SIG-M5 (cell line): Measurements from ENCODE around the gene PRKAR1B.

Source experiments
- DNase-seq: peaks from one replicate; lab custom pipeline; 2025; lab: John Stamatoyannopoulos, UW

Gene PRKAR1B

DNA sequence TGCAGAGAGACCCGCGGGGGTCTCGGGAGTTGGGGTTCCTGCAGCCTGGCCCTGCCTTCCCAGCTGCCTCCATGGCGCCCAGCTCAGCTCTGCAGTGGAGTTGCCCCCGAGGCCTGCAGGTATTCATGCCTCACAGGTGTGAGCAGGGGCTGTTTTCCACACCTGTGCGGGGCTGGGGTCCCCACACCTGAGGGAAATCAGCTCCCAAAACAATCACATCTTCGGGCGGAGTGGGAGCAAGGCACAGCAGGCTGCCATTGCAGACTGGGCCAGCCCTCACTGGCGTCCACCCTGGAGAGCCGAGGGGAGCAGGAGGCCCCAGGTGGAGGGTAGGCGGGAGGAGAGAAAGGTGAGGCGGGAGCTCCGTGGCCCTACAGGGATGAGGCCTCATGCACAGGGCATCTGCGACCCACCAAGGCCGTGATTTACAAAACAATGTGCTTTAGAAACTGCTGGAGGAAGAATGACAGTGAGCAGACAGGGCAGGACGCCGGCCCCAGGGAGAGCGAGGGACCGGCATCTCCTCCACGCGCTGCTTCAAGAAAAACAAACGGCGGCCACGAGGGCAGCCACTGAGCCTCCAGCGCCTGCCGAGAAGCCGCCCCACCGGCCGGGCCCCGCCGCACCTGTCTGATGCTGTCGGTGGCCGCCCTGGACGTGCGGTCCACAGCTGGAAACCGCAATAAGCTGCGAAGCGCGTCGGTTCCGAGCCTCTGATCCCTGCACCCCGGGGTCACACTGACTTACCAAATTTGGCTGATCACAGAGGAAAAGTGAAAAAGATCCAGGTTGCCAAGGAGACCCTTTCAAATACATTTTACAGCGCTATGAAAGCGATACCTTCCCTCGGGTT lies 154.4 kb downstream of the PRKAR1B start:
- no peak for DNase-seq

DNA sequence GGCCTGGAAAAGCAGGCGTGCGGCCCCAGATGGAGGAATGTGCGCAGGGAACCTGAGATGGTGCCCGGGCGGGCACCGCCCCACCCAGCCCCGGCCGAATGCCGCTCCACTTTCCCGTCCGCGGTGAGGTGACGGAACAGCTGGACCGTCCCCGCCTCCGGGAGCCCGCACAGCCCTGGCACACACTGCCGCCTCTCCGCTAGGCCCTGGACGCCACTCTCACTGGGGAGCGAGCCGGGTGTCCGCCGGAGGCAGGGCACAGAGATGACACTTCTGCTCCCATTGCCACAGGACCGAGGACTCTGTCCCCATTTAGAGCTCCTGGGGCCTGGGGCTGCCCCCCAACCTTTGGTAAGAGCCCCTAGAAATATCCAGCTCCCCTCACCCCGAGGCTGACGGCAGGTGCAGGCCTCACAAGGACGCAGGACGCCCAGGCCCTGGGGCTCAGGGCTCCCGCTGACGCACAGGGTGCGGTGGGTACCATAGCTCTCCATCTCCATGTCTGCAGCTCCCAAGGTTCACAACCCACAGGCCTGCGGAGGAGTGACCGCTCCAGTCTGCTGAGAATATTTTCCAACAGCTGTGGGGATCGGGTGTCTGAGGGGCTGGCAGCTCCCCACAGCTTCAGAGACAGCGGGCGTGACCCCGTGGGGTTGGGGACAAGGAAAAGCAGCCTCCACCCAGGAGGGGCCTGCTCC lies 155.2 kb downstream of the PRKAR1B start:
- no peak for DNase-seq

DNA sequence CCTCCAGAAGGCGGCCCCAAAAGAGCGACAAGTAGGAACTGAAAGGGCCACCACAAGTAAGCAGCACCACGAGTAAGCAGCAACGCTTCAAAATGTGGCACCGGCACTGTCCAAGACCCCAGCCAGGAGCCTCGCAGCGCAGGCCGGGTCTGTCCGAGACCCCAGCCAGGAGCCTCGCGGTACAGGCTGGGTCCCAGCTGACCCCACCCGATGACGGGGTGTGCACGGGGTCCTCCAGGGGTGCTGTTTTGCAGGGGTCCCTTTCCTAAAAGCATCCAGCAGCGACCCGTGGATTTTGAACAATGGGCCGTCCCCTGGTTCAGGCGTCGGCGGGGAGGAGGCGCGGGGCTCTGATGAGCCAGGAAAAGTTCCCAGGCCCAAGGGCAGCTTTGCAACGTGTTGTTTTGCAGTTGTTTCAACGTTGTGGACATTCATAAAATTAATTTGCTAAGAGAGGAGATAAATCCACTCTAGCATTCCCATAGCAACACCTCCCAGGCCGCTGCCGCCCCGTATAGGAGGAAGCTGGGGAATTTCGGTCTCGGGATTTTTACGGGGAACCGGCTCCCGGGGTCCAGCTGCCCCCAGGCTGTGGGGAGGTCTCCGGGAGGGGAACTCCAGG lies 155.9 kb downstream of the PRKAR1B start:
- DNase-seq = no peak

DNA sequence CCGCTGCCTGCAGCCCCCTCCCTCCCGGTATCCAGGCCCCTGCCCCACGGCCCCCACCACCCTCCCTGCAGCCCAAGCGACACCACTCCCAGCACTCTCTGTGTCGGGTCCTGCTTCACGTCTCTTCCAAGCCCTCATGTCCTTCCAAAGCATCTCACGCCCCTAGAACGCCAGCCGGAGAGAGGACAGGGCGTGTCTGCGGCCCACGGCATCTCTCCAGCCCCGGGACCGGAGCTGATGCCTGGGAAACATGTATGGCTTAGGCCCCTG lies 156.3 kb downstream of the PRKAR1B start:
- DNase-seq = no peak

DNA sequence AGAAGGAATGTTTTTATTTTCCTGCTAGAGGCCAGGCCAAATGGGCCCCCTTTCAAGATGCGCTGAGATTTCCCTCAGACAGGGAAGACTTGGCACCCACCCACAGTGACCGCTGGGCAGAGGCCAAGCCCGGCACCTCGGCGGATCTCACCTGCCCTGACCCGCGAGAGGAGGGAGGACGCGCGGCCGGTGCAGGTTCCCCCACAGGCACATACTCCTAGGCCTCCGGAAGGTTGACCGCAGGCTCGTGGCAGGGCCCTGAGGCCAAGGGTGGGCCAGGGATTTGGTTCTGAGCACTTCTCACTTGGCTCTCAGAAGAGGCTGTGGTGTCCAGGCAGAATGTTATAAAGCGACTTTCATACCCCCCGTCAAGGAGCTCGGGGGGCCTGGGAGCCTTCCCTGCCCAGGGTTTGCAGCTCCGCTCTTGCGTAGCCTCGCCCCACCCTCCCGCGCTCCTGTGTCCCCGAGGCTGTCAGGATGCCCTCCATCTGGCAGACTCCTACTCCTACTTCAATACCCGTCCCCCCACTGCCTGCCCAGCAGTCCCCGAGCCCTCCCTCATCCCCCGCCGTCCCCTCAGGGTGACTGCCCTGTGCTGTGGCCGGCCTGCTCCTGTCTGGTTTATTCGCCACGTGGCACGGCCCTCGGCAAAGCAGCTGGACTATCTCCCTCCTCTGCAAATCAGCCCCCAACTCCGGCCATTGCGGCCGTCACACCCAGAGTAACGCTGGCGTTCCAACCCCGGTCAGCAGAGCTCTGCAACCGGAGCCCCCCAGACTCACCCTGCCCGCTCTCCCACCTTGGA lies 156.9 kb downstream of the PRKAR1B start:
- DNase-seq = no peak

DNA sequence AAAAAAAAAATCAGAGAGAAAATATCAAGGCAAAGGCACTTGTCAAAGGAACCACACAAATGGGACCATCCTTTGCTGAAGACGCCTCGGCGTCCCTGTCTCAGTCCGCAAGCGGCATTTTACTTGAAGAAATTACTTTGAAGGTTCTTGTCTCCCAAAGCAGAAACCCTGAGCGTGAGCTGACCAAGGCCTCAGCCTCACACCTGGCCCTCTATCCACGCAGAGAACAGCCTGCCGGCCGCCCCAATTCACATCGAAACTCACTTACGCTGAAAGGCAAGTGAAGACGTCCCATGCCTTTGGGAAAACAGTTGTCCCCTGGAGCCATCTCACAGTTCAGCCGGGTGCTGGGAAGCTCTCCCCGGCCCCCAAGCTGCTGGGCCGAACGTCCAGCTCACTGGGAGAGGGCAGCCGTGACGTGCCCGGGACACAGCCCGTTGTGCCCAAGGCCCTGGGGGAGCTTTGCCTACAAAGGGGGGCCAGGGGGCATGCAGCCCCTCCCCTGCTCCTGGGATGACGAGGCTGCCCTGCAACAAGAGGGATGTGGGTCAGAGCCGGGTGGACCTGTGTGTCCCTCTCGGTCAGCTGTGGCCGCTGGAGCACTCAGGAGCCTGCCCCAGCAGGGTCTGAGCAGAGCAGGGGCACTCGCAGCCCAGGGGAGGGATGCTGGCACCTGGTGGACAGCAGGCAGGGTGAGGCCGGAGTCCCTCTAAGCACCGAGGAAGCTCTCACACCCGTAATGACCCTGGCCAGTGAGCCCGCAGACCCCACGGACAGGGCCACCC lies 157.8 kb downstream of the PRKAR1B start:
- no peak for DNase-seq

DNA sequence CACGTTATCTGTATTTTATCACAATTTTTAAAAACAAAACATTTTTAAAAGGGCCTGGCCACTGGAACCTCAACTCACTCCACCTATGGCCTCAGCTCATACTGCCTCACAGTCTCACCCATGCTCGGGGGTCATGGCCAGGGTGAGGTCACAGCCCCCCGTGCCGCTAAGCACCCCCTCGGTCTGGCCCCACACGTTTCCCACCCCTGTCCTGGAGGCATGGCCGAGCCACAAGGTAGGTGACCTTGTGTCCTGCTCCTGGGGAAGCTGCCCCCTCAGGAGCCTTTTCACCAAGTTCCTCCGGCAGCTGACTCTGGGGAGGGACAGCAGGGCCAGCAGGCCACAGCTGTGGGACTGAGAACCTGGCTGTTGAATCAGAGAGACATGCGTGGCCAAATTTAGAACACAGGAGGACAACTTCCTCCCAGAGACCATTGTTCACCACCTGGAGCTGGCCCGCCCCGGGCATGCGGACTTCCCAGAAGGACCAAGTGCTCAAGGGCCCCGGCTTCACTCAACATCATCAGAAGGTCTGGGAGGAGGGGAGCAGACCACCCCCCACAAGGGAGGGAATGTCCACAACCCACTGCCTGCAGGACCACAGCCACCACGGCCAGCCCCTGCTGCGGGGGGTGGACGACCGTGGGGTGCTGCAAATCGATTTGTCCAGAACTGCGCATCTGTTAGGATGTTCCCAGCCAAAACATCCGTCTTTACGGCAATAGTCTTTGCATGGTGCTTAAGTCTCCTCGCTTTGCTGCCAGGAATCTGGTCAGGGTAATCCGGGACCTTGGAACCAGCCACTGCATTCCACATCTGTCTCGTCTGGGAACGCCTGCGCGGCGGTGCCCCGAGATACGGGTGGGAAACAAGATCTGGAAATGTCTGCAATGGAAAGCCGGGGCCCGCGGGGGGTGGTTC lies 158.8 kb downstream of the PRKAR1B start:
- no peak for DNase-seq

DNA sequence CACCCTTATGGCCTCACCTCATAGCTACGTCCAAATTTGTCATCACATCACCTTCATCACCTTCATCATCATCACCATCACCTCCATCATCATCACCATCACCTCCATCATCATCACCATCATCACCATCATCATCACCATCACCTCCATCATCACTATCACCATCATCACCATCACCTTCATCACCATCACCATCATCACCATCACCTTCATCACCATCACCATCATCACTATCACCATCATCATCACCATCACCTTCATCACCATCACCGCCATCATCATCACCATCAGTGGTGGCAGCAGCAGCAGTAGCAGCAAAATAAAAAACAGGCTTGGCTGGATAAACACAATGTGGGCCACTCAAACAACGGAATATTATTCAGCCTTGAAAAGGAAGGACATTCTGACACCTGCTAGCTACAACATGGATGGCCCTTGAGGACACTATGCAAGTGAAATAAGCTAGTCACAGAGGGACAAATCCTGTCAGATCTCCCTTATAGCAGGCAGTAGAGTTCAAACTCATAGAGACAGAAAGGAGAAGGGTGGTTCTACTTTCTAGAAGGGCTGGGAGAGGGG lies 159.7 kb downstream of the PRKAR1B start:
- DNase-seq = no peak

DNA sequence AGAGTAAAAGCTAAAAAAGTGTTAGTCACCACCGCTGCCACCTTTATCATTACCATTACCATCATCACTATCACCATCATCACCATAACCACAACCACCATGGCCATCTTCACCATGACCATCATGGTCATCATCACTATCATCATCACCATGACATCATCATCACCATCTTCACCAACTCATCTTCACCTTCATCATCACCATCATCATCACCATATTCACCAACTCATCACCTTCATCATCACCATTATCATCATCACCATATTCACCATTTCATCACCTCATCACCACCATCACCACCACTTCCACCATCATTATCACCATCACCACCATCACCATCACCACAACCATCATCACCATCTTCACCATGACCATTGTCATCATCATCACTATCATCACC lies 161.0 kb downstream of the PRKAR1B start:
- DNase-seq = no peak

DNA sequence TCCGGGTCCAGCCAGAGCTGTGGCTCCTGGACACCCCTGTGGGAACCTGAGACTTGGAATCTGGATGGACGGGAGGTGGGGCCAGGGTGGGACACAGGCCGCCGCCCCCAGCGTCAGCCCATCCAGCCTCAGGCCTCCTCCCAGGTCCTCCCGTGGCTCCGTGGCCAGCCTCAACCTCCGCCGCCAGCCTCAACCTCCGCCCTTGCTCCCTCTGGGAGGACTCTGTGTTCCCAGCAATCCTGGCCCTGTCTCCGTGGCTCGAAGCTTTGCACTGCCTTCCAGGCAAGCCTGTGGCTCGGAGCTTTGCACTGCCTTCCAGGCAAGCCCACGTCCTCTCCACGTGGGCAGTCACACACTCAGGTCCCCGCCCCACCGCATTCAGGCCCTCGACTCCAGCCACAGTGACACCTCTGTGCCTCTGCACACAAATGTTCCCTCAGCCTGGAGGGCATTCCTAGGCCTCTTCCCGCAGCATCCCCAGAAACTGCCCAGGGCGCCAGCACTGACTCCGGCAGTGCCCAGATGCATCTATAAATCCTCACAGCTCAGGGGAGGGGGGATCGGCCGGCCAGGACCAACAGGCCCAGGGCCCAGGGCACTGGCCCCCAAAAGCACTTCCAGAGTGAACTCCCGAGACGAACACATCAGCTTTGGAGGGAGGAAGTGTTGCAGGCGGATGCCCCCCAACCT lies 162.8 kb downstream of the PRKAR1B start:
- DNase-seq = no peak

DNA sequence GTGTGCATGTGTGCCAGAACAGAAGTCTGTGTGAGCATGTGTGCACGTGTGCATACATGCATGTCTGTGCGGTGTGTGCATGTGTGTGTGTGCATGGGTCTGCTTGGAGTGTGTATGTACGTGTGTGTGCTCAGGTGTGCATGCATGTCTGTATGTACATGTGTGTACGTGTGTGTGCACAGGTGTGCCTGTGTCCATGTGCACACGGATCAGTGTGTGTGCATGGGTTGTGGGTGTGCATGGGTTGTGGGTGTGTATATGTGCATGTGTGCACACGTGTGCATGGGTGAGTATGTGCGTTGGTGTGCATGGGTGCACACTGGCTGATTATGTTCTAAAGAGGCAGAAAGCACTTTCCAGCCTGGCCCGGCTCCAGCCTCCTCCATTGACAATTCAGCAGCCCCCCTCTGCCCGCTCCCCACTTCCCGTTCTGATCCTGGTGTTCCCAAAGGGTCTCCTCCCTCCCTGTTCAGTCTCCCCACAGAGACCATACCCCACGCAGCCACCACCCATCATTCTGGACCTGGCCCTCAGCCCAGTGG lies 163.4 kb downstream of the PRKAR1B start:
- no peak for DNase-seq

DNA sequence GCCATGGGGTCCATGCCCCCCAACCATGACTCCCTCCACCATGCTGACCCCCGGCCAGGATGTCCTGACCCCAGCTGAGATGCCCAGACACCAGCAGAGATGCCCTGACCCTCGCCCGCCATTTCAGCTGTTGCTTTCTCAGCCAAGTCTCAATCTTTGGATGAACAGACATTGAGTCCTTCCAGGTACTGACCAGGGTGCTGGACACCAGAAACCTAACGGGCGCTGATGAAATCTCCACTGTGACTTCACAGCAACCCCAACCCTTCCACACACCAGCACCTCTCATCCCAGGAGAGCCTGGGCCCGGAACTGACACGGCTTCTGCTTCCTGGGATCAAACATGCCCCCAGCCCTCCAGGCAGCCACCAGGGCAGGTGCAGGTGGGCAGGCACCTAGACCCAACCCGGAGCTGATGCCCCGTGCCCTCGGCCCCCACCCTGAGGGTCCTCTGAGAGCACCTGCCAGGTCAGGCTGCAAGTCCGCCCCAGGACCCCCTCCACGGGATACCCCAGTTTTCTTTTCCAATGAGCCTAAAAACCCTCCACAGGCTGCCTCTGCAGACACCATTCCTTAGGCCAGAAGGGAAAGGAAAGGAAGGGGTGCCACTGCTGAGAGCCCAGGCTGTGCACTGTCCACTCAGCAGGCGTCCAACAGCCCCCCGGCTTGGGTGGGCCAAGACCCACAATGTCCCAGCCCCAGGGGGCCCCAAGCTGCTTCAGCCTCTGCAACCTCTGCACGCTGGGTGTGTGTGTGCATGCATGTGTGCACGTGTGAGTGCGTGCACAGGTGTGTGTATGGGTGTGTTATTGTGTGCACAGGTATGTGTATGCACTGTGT lies 164.1 kb downstream of the PRKAR1B start:
- no peak for DNase-seq

DNA sequence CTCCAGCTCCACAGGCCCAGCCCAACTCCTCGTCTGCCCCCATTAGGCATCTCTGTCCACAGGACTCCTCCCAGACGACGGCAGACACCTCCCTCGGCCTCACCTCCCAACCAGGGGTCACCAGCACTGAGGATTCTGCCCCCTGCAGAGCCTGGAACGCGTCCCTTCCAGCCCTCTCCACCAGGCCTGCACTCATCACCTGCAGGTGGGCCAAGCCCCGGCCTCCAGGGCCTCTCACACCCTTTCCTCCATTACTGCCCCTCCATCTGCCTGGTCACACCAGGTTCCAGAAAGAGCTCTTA lies 164.8 kb downstream of the PRKAR1B start:
- no peak for DNase-seq

DNA sequence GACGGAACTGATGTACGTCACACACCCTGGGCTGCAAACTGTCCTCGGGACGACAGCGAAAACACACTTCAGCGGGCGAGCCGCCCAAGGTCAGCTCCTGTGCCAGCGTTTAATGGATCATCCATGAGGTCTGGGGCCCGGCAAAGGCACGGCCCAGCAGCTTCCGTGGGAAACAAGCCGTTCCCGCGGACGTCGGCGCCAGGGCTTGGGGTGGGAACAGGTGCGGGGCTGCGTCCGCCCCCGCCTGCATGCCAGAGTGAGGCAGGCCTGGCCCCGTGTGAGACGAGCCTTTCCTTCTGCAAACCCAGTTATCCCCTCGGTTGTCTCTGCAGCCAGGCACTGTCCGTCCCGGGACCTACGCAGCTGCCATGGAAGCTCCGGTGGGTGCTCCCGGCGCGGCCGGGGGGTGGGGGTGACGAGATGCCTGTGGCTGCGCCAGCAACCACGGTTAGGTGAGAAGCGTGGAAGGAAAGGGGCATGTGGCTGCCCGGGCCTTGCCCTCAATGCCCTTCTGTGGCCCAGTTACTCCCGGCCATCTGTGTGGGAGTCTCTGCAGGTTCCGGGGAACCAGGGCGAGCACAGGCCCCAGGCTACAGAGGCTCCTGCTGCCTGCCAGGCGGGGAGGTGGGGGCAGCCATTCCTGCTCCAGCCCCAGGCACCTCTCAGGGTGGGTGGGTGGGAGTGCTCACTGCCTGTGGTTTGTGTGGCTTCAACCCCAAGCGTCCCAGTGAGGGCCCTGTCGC lies 165.3 kb downstream of the PRKAR1B start:
- DNase-seq = no peak

DNA sequence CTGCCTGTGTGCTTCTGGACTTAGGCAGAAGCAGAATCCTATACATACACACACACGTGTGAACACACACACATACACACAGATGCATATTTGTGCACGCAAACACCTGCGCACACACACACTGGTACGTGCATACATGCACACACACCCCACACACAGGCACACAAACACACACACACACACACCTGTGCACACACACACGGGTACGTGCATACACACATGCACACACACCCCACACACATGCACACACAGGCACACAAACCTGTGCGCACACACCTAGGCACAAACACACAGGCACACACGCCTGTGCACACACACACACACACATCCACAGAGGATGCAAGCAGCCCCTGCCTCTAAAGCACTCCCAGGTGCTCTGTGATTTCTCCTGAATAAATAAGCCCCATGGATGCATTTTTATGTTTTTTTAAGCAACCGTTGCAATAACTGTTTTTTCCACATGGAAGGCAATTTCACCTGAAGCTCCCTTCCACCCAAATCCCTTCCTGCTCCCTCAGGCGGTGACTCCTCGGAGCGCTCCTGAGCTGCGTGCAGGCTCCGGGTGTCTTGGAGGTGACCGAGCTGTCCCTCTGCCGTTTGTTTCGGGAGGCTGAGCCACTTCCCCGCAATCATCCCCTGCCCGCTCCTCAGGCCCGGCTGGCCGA lies 166.0 kb downstream of the PRKAR1B start:
- no peak for DNase-seq

DNA sequence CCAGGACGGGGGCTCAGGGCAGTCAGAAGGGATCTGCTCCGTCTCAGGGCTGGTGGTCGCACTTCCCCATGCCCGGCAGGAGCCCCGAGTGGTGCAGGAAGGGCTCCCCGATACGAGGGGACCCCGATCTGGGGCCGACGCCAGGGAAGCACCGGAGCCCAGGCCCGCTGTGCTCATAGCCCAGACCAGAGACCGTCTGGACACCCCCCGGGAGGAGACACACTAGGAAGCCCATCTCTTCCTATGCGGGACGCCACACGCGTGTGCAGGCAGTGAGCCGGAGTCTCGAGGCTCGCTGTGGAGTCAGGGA lies 167.7 kb downstream of the PRKAR1B start:
- no peak for DNase-seq

DNA sequence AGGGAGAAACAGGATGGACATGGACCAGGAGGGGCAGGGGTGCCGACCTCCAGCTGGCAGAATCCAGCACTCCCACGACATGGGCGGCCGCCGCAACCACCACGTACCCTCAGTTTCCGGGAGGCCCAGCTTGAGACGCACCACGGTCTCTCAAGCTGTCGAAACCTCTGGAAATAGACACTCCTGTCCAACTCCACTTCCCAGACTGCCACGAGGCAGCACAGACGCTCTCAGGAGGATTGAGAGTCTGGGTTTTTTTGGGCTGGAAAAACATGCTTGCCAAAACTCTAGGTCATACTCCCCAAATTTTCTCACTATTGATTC lies 169.6 kb downstream of the PRKAR1B start:
- DNase-seq = no peak
